Nucleus accumbens (tissue), 56 donors: ENCODE measurements around the gene HIP1.
A peak's percentile ranks its signal among the peaks of the same experiment; 100 is the strongest.
"Not testable (repeated sequence)": the region's sequence is repeated elsewhere in the genome, so short reads cannot be mapped to it uniquely, and the experiment has no call there.

Experiments used
- DNase-seq, 56 donors: peaks; one replicate each; lab custom pipeline; 2025; lab: John Stamatoyannopoulos, UW

The HIP1 gene

DNA sequence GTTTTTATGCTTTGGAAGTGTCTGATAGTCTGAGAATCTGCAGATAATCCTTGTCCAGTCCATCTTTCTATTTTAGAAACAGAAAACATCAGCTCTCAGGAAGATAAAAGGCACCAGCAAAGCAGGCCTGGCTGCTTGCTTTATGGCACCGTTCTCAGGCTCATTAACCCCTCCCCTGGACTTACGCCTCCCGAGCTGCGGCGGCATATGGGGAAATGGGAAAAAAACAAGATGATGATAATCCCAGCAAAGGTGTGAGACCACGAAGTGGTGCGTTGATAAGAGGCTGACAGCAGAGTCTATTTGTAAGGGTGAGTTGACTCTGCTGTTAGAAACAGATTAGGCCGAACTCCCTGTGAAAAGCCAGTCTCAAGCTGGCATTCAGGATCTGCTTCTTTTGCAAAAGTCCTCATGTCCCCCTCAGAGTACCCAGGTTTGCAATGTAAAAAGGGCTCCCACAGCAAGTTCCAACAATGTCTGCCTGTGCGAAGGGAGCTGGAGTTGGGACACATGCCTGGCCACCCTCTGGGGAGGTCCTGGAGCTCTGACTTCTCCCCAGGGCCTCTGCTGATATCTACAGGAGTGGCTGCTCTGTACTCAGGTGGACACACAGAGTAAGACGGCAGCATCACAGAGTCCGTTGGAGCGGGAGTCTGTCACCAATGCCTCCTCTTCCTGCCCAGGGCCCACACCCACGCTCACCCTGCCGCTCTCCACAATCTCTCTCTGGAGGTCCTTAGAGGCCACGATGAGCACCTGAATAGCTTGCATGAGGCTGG lies 192.3 kb downstream of the HIP1 start:
- DNase-seq = no peak

DNA sequence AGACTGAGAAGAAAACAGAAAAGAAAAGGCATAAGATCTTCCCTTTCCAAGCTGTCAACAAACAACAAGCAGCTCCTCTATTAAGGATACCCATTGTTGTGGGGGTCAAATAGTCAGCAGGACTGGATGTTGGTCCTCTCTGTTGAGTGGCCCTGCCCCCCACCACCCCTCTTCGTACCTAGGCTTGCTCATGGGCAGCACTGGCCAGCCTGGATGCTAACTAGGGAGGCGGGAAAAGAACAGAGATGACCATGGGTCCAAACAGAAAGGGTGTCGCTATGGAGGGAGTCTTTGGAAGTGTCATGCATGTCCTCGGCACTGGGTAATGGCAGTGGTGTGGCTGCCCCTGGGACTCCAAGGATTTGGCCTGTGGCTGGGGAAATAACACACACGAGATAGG lies 201.0 kb downstream of the HIP1 start:
- DNase-seq = no peak

DNA sequence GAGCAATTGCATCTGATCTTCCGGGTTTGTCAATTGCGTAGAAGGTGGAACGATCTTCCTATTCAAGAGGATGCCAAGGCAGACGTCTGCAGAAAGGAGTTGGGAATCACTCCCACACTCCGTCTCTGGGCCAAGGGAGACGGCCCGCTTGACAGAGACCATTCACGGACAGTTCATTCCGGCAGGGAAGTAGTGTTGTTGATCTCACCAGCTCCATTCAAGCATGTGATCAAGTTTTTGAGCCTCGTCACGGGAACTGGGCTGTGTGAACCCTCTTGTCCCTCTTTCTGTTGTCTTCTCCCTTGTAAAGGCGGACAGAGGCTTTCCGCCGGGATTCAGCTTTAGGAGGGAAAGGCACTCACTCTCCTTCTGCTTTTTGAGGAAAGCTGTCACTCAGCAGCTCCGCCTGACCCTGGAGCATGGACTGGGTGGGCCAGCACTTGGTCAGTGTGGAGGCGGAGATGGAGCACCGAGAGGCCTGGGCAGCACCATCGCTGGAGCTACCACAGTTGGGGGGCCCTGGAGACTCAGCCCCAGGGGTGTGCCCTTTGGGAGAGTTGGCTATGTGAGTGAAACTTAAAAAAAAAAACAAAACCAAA lies 201.7 kb downstream of the HIP1 start:
- no peak for DNase-seq

DNA sequence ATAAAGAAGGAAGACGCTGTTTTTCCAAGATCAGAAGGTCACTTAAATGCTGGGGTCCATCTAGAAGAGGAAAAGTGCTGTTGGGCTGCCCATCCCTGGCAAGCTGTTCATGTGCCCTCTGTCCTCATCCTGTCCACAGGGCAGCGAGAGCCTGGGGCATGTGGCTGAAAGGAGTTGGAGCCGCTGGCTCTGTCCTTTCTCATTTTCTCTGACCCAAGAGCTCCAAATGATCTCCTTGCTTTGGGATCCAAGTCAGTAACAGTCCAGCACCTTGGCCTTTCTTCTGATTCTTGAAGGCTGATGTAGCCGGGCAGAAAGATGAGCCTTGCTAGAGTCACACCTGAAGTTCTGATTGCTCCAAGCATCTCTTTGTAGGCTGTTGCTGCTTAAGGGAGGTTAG lies 202.2 kb downstream of the HIP1 start:
- DNase-seq = no peak

DNA sequence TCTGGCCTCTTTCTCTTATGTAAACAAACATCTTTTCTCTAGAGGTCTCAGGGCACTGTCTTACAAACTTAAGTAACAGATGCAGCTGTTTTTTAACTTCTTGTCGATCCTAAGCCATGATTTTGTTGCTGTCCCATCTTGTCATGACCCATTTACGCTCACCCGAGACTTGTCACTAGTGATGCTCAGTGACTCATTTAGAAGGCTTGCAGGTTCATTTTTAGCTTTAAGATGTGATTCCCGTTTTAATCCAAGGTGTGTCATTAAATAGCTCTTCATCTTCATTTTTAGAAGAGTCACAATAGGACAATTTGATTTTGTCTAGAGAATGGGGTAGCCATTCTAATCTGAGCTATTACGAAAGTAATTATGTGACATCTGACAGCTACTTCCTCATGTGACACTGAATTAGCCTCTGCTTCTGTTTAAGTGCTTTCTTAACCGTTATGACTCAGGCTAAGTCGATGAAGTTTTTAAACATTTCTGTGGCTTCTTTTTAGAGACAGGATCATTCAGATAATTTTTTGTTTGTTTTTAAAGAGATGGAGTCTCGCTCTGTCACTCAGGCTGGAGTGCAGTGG lies 203.9 kb downstream of the HIP1 start:
- DNase-seq = peak in 4 of 56 donors; percentile 9 to 47 (median 12)

DNA sequence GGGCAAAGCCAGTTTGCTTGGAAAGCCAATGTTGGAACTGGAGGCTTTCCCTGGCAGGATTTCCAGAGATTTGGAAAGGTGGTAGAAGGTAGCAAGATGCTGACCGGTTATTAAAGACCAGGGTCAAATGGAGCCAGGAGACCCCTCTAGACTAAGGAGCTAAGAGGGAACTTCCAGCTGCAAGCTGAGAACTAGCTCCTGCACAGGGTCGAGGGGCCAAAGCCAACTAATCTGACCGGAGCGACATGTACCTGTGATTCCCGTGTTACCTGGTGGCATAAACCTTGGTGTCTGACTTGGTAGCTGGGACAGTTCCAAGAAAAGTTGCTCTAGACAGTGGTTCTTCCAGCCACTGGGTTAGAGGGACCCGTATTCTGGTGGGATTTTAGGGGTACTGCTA lies 204.8 kb downstream of the HIP1 start:
- DNase-seq = no peak

DNA sequence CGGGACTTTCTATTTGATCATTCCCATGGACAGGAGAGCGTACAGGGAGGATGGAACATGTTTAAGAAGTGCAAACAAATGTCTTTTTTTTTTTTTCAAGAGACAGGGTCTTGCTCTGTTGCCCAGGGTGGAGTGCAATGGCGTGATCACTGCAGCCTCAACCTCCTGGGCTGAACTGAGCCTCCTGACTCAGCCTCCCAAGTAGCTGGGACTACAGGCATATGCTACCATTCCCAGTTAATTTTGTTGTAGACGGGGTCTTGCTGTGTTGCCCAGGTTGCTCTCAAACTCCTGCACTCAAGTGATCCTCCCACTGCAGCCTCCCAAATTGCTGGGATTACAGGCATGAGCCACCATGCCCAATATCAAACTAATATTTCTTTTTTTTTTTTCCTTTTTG lies 206.1 kb downstream of the HIP1 start:
- DNase-seq = no peak

DNA sequence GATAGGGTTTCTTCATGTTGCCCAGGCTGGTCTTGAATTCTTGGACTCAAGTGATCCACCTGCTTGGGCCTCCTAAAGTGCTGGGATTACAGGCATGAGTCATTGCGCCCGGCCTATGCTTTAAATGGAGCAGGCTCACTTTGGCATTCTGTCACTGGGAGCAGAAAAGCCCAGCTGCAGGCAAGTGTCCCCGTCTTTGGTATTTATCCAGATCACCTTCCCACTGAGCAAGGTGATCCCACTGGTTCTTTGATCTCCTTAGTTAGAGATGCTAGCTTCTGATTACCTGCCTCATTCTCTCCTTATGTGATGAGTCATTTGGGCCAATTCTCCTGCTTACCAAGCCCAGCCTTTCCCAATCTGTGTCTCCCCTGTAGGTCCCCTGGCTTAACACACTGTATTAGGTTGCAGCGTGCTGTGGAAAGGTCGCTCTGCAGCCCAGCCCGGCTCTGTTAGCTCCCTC lies 207.4 kb downstream of the HIP1 start:
- DNase-seq = no peak

DNA sequence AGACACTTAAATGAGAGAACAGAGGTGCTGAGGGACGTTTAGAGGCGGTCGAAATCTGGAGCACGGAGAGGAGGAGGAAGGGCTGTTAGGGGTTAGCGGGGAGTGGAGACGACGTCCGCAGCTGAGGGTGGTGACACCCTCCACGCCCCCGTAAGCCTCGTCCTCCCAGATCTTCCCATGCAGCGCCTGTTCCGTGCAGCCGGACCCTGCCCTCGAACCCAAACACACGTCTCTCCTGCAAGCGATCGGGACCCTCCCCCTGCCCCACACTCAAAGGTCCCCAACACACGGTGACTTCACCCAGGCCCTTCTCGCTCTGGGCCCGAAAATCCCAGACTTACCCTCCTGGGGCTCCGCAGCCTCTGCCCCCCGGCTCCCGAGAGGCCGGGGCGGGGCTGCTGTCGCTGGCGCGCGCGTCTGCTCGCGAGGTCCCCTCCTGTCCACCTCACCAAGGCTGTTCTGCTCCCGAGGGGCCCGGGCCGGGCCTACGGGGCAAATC lies 211.5 kb downstream of the HIP1 start:
- peak in 3 of 56 donors; percentile 28 to 39 (median 35) for DNase-seq

DNA sequence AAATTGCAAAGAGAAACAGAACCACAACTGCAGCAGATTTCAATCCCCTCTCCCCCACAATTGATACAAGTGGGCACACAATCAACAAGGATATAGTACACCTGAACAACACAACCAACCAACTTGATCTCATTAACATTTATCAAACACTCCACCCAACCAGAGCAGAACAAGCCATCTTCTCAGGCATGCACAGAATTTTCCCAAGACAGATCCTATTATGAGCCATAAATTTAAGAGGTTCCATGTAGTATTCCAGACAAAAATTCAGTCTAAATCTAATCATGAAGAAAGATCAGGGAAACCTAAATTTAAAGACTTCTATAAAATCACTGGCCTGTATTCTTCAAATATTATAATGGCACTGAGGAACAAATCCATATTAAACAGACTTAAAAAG lies 217.0 kb downstream of the HIP1 start:
- not testable (repeated sequence) for DNase-seq

DNA sequence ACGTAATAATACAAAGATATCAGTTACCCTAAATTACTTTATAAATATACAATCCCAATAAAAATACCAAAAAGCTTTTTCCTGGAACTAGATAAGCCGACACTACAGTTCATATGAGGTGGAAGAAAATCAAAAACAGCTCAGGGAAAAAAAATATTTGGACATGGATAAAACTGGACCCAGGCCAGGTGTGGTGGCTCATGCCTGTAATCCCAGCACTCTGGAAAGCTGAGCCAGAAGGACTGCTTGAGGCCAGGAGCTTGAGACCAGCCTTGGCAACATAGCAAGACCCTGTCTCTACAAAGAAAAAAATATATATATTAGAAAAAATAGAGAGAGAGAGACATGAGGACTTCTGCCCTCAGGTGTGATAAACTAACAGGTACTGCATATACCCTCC lies 219.9 kb downstream of the HIP1 start:
- not testable (repeated sequence) for DNase-seq

DNA sequence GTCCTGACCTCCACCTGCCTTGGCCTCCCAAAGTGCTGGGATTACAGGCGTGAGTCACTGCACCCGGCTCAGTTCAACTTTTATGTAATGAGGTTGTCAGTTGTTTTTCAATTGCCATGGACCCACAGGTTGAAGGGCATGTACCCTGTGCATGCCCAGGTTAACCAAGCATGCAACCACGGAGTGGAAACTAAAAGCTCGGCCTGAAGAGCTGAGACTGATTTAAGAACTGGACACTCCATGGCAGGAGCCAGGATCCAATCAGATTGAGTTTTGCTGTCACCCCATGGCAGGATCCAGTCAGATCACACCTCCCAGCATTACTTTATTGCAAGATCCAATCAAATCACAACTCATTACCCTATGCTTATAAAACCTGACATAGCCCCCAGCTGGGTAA lies 229.7 kb downstream of the HIP1 start:
- not testable (repeated sequence) for DNase-seq

DNA sequence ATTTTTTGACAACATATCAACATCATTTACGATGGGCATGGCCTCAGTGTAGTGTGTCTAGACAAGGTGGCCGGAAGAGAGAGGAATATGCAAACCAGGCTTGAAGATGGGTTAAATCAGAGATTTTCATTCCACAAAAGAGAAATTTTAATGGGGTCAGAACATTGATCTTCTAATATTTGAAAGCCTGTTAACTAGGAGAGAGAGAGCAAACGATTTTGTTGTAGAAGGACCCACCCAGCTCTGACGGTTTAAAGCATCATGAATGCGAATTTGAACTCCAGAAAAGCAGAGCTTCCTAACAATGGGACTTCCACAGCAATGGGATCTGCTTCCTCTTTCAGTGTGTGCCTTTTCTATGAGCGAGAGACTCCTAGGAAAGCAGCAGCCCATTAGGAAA lies 246.7 kb downstream of the HIP1 start, which contains the start of gene SPDYE5:
SPDYE5 (plus strand) TSS at position 301 of the 400 bp plus-strand sequence. CDS start 1,728 bp downstream, outside the sequence.
- DNase-seq = not testable (repeated sequence)

DNA sequence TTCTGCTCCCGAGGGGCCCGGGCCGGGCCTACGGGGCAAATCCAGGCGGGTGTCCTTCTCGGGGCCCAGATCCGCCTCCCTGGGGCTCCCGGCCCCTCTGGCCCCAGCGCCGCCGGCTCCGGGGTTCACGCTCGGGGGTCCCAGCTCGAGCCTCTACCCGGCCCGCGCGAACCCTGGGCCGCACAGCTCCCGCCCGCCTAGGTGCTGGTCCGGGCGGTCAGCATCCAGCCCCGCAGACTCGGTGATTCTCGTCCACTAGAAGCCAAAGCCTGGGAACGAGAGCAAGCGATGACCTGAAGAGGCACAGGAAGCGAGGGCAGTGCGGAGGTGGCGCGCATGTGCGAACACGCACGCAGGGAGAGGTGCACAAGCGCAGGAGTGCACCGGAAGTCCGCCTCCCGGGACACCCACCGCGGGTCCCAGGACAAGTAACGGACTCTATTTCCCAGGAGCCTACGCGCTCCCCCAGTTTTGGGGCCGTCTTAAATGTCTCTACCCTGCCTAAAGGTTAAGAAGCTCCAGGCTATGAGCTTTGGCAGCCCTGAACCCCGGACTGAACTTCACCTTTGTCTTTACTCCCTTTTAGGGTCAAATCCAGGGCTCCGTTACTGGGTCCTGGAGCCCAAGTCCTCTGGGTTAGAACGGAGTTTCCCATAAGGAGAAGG lies 252.6 kb downstream of the HIP1 start, which contains the start of gene POM121C:
POM121C (minus strand) TSS at position 321 of the 665 bp plus-strand sequence. CDS start 44,803 bp downstream, outside the sequence.
- peak; percentile 46 to 94 (median 80) for DNase-seq

DNA sequence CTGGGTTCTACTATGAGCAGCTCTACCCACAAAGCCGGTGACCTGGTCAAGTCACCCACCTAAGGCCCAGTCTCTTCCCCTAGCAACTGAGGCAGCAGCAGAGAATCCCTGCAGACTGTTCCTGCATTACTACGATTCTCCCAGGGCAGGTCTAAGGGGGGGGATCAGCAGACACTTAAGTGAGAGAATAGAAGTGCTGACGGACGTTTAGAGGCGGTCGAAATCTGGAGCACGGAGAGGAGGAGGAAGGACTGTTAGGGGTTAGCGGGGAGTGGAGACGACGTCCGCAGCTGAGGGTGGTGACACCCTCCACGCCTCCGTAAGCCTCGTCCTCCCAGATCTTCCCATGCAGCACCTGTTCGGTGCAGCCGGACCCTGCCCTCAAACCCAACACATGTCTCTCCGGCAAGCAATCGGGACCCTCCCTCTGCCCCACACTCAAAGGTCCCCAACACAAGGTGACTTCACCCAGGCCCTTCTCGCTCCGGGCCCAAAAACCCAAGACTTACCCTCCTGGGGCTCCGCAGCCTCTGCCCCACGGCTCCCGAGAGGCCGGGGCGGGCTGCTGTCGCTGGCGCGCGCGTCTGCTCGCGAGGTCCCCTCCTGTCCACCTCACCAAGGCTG lies 253.3 kb downstream of the HIP1 start:
- peak in 4 of 56 donors; percentile 0 to 30 (median 0) for DNase-seq
